GM19099 (cell line): ENCODE results near the gene ABCC1.

Source experiments
- POLR2A ChIP-seq: IDR thresholded peaks from 3 replicates; pipeline ENCODE4 v1.6.1; 2011; ENCODE audit warnings: low read depth; ENCODE audit not compliant: insufficient read length; ENCODE audit errors: extremely low read depth

ABCC1 gene

DNA sequence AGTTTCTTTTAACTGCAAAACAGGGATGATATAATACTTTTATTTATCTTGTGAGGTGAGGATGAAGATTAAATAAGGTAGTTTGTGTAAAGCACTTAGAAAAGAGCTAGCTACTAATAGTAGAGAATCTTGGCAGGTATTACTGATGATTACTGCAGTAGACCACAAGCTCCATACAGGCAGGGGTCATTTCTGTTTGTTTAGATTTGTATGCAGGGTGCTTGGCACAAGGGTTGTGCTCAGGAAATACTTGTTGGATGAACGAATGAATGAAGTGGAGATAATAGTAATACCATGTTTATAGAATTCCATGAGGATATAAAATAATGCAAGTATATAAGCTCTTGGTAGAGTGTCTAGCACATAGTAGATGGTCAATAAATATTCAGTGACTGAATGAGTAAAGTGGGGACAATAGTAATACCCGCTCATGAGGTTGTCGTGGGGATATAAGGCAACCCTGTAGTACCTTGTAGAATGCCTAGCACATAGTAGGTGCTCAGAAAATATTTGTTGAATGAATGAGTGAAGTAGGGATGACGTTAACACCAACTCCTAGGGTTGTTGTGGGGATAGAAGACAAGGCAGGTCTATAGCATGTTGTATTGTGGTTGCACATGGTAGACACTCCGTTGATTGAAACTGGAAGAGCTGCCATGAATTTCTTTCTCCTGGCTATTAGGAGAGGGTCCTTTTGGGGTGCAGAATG, 83.0 kb downstream of the ABCC1 start:
- TF ChIP-seq POLR2A = no peak

DNA sequence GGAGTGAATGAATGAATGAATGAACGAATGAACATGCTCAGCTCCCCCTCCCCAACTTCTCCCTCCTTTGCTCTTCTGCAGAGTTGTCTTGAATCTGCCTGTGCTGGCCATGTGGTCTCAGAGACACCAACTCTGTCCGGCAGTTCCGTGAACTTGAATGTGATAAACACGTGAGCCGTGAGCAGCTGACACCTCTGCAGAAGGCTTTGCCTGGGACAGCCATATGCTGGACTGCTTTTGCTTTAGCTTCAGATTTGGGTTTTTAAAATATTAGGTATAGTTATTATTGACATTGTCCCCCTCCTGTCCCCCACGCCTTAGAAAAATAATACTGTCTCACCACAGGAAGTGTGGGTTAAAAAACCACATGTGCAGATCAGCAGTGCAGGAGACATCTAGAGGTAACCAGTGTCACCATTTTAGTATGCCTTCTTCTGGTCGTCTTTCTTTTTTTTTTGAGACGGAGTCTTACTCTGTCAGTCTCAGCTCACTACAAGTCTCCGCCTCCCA, 83.8 kb downstream of the ABCC1 start:
- no peak for TF ChIP-seq POLR2A

DNA sequence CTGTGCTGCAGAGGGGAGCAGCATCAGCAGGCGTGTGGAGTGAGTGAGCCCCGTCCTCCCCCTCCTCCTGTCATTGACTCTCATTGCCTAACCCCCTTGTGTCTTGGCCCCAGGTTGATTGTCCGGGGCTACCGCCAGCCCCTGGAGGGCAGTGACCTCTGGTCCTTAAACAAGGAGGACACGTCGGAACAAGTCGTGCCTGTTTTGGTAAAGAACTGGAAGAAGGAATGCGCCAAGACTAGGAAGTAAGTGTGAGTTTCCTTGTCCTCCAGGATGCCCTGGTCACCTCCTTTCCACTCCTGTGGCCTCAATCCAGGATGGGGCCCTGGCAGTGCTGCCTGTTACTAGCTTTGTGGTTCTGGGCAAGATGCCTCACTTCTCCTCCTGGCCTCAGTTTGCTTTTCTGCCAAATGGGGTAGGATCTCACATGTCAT, 87.0 kb downstream of the ABCC1 start:
- no peak for TF ChIP-seq POLR2A

DNA sequence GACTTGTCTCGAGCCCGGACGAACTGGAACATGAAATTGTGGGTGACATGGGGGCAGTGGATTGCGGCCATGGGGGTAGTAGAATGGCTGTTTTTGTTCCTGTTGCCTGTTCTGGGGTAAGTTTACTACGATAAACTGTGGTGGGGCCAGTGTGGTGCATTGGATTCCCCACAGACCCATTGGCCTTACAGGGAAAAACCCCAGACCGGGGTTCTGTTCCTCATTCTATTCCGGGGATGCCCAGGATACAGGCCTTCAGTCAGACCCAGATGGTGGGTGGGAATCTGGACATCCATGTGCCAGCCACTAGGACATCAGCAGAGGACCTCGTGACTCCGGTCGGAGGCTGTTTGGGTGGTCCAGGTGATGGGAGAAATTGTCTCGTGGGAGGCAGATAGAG, 88.1 kb downstream of the ABCC1 start:
- no peak for TF ChIP-seq POLR2A

GRCh38 chr16:16037970-16038369, 88.6 kb downstream of the ABCC1 start:
- no peak for TF ChIP-seq POLR2A

- TF ChIP-seq POLR2A = no peak
Measured at GRCh38 chr16:16038950-16039349, 89.5 kb downstream of the ABCC1 start.

GRCh38 chr16:16041196-16041892, 91.9 kb downstream of the ABCC1 start:
- TF ChIP-seq POLR2A = no peak

GRCh38 chr16:16042076-16042475, 92.7 kb downstream of the ABCC1 start:
- no peak for TF ChIP-seq POLR2A

GRCh38 chr16:16045296-16045695, 95.9 kb downstream of the ABCC1 start:
- TF ChIP-seq POLR2A = no peak

GRCh38 chr16:16045879-16046278, 96.5 kb downstream of the ABCC1 start:
- no peak for TF ChIP-seq POLR2A

DNA sequence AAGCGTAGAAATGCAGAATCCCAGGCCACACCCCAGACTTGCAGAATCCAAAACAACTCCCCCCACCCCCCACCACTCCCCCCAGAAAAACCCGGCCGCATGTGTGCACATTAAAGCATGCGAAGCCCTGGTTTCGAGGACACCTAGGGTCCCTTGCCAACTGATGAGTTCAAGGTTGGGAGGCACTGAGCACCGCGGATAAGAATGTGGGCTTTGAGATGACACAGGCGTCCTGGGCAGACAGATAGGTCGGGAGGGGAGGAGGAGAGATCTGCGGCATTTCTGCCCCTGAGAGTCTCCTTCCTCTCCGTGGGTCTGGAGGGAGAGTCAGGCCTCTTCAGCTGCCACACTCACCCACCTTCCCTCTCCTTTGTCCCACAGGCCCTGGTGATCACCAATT, 98.3 kb downstream of the ABCC1 start:
- TF ChIP-seq POLR2A = no peak

GRCh38 chr16:16048904-16049582, 99.6 kb downstream of the ABCC1 start:
- TF ChIP-seq POLR2A = no peak

GRCh38 chr16:16050106-16050505, 100.7 kb downstream of the ABCC1 start:
- no peak for TF ChIP-seq POLR2A

- no peak for TF ChIP-seq POLR2A
Measured at GRCh38 chr16:16051132-16051531, 101.7 kb downstream of the ABCC1 start.

DNA sequence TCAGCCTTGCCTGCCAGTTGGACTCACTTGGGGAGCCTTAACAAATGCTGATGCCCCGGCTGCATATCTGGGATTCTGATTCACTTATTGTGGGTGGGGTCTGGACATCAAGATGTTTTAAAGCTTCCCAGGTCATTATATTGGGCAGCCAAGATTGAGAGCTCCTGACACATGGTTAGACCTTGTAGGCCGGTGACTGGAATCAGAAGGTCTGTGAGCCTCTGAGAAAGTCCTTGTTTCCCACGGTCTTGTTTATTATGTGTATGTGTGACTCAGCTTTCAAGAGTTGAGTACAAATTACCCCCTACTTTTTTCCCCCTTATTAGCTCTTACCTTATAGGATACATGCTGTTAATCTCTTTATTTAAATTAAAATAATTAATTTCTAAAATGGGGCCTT, 103.5 kb downstream of the ABCC1 start:
- no peak for TF ChIP-seq POLR2A

- no peak for TF ChIP-seq POLR2A
Measured at GRCh38 chr16:16057102-16057501, 107.7 kb downstream of the ABCC1 start.
